Activated CD8-positive, alpha-beta memory T cell treated with anti-CD3 and anti-CD28 coated beads for 1 hour (primary cell): ENCODE measurements around the gene PLXNB1.

Source experiments
- DNase-seq, 2 donors: peaks; one replicate each; pipeline ENCODE4 v3.0.0-alpha.2; 2020; ENCODE audit warnings: low read depth in 1 of 2; ENCODE audit errors: extremely low read depth in 1 of 2

Gene PLXNB1

GRCh38 chr3:48372862-48373435, 56.9 kb downstream of the PLXNB1 start:
- DNase-seq = no peak

DNA sequence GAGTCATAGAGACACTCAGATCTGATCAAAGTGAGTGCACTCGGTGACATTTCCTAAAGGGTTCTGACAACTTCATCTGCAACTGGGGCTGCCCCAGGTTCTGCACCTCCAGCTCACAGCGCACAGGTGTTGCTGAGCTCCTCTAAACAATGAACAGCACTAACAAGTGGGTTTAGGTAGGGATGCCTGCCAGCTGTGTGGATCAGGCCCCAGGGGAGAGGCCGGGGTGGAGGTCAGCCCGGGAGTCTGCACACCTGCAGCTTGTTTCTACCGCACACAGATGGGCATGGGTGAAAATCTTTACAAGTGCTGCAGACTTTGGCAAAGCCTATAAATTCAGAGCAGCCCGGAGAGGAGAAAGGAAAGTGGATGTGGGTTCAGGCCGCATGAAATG, 57.5 kb downstream of the PLXNB1 start:
- no peak for DNase-seq

GRCh38 chr3:48371651-48372376, 58.1 kb downstream of the PLXNB1 start, which contains the start of gene FBXW12:
Gene FBXW12, plus strand, starts transcription at chr3:48372219. Its CDS starts 549 bp downstream, at chr3:48372768.
- no peak for DNase-seq

DNA sequence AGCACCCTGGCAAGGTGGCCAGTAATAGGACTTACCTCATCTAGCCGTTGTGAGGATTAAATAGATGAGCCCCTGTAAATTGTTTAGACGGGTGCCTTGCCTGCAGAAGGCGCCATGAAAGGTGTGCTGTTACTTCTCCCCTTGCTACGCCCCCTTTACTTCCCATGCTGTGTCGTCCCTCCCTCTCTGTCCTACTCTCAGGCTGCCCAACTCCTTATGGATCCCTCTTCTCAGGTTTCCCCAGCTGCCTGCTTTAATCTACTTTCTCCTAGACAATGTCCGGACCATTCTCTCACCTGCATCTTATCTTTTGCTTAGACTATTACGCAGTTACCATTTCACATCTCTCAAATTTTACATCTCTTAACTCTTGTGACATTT, 59.6 kb downstream of the PLXNB1 start:
- DNase-seq = no peak

- no peak for DNase-seq
Observed at GRCh38 chr3:48369693-48370332, 60.1 kb downstream of the PLXNB1 start.

GRCh38 chr3:48367201-48367600, 62.7 kb downstream of the PLXNB1 start:
- DNase-seq = no peak

- DNase-seq = no peak
Observed at GRCh38 chr3:48364840-48365239, 65.0 kb downstream of the PLXNB1 start.

GRCh38 chr3:48361928-48362327, 68.0 kb downstream of the PLXNB1 start:
- DNase-seq = no peak

GRCh38 chr3:48356419-48356818, 73.5 kb downstream of the PLXNB1 start:
- DNase-seq = no peak

GRCh38 chr3:48353987-48354386, 75.9 kb downstream of the PLXNB1 start:
- no peak for DNase-seq
